Measurements from ENCODE around the gene ADIPOQ. TPM values are rescaled to one million over a fixed set of nuclear protein-coding genes. Genes with fewer than 3 reads are reported as not detected.
"Not testable (repeated sequence)": the region's sequence is repeated elsewhere in the genome, so short reads cannot be mapped to it uniquely, and the experiment has no call there.

The ADIPOQ gene
- polyA plus RNA-seq, 1 of the 3 experiments (the other 2 are of a cell fraction) = not detected

DNA sequence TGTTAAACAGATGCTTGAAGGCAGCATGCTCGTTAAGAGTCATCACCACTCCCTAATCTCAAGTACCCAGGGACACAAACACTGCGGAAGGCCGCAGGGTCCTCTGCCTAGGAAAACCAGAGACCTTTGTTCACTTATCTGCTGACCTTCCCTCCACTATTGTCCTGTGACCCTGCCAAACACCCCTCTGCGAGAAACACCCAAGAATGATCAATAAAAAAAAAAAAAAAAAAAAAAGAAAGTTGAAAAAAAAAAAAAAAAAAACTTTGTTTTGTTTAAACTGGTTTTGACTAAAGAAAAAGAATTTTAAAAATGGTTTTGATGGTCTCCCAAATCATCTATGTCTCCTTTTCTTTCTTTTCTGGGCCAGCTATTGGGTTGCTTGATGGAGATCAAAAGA is 32.3 kb downstream of the ADIPOQ start:
- H3K27me3 ChIP-seq (ENCODE audit: insufficient read depth); H3K9ac ChIP-seq; H3K9me2 ChIP-seq; DNase-seq; H3K4me2 ChIP-seq; H3K4me3 ChIP-seq (ENCODE audit: low read depth in 2 of 2, low read length in 1 of 2); H4K20me1 ChIP-seq (ENCODE audit: insufficient read depth); H3K36me3 ChIP-seq (replicated peaks in 1 of 2; ENCODE audit: control insufficient read depth in 1 of 2, insufficient read depth in 2 of 2, low read length in 1 of 2); H3K9me3 ChIP-seq; CTCF ChIA-PET; H3K79me2 ChIP-seq (ENCODE audit: insufficient read depth); POLR2A ChIA-PET; H3F3A ChIP-seq (replicated peaks; ENCODE audit: insufficient read depth); H3K27ac ChIP-seq (ENCODE audit: low read depth in 2 of 2, low read length in 1 of 2); H3K4me1 ChIP-seq (ENCODE audit: control insufficient read depth in 1 of 2, insufficient read depth in 2 of 2, low read depth in 1 of 2, low read length in 1 of 2); H2AFZ ChIP-seq (ENCODE audit: low read depth): not testable (repeated sequence)
- WGBS (ENCODE audit: low lambda C conversion rate) = 66% methylated on average over 3 of the region's 4 CpGs

- no peak for DNase-seq
- Histone ChIP-seq H2AFZ (ENCODE audit: low read depth) (no peak overlapping the region), H3K4me3 (ENCODE audit: low read depth in 2 of 2, low read length in 1 of 2) (no peak overlapping the region), H4K20me1 (ENCODE audit: insufficient read depth) (no peaks in the 10 kb centered on the region), H3K27me3 (ENCODE audit: insufficient read depth) (no peaks in the 10 kb centered on the region), H3K4me2 (no peak overlapping the region), H3K9me3 (peaks cover 4% of the 10 kb centered on the region), H3K9ac (no peak overlapping the region), H3K27ac (ENCODE audit: low read depth in 2 of 2, low read length in 1 of 2) (no peak overlapping the region), H3K36me3 (replicated peaks in 1 of 2; ENCODE audit: control insufficient read depth in 1 of 2, insufficient read depth in 2 of 2, low read length in 1 of 2) (no peaks in the 10 kb centered on the region), H3K9me2 (no peaks in the 10 kb centered on the region), H3K79me2 (ENCODE audit: insufficient read depth) (no peaks in the 10 kb centered on the region), H3K4me1 (ENCODE audit: control insufficient read depth in 1 of 2, insufficient read depth in 2 of 2, low read depth in 1 of 2, low read length in 1 of 2) (no peaks in the 10 kb centered on the region), H3F3A (replicated peaks; ENCODE audit: insufficient read depth) (no peaks in the 10 kb centered on the region)
- WGBS (ENCODE audit: low lambda C conversion rate) = 0% methylated on average over 1 of the region's 1 CpG
- TF ChIP-seq RAD21 (IDR thresholded peaks at IDR 0.05; ENCODE audit: low read length) (no peak), TCF12 (IDR thresholded peaks at IDR 0.05) (no peak), ELF1 (IDR thresholded peaks at IDR 0.05) (no peak), RXRA (IDR thresholded peaks at IDR 0.05; ENCODE audit: borderline replicate concordance, low read depth) (no peak), FOXM1 (IDR thresholded peaks at IDR 0.05; ENCODE audit: low read depth) (no peak), CTCF (IDR thresholded peaks at IDR 0.05) (no peak), RFX5 (IDR thresholded peaks at IDR 0.05; ENCODE audit: low read length) (no peak), ZBTB33 (IDR thresholded peaks at IDR 0.05; ENCODE audit: borderline replicate concordance, low read depth) (no peak), YY1 (IDR thresholded peaks at IDR 0.05; ENCODE audit: low read depth) (no peak), CHD2 (IDR thresholded peaks at IDR 0.05; ENCODE audit: low read length, partially characterized antibody) (no peak), RCOR1 (IDR thresholded peaks at IDR 0.05; ENCODE audit: low read length) (no peak), USF2 (IDR thresholded peaks at IDR 0.05; ENCODE audit: borderline replicate concordance, low read depth, low read length) (no peak), POLR2AphosphoS5 (IDR thresholded peaks at IDR 0.05; ENCODE audit: low read depth, low read length) (no peak), MAX (IDR thresholded peaks at IDR 0.05; ENCODE audit: low read depth) (no peak), NFIC (IDR thresholded peaks at IDR 0.05; ENCODE audit: borderline replicate concordance) (no peak), SIN3A (IDR thresholded peaks at IDR 0.05; ENCODE audit: borderline replicate concordance, low read depth, low read length) (no peak), FOSL2 (IDR thresholded peaks at IDR 0.05; ENCODE audit: borderline replicate concordance, low read depth) (no peak)
- TF ChIP-seq, protein P1, sequence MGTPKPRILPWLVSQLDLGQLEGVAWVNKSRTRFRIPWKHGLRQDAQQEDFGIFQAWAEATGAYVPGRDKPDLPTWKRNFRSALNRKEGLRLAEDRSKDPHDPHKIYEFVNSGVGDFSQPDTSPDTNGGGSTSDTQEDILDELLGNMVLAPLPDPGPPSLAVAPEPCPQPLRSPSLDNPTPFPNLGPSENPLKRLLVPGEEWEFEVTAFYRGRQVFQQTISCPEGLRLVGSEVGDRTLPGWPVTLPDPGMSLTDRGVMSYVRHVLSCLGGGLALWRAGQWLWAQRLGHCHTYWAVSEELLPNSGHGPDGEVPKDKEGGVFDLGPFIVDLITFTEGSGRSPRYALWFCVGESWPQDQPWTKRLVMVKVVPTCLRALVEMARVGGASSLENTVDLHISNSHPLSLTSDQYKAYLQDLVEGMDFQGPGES (IDR thresholded peaks at IDR 0.05; ENCODE audit: low read depth, low read length) = no peak
- TF ChIP-seq, protein P2, sequence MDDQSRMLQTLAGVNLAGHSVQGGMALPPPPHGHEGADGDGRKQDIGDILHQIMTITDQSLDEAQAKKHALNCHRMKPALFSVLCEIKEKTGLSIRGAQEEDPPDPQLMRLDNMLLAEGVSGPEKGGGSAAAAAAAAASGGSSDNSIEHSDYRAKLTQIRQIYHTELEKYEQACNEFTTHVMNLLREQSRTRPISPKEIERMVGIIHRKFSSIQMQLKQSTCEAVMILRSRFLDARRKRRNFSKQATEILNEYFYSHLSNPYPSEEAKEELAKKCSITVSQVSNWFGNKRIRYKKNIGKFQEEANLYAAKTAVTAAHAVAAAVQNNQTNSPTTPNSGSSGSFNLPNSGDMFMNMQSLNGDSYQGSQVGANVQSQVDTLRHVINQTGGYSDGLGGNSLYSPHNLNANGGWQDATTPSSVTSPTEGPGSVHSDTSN (IDR thresholded peaks at IDR 0.05) = no peak
- TF ChIP-seq, protein P3, sequence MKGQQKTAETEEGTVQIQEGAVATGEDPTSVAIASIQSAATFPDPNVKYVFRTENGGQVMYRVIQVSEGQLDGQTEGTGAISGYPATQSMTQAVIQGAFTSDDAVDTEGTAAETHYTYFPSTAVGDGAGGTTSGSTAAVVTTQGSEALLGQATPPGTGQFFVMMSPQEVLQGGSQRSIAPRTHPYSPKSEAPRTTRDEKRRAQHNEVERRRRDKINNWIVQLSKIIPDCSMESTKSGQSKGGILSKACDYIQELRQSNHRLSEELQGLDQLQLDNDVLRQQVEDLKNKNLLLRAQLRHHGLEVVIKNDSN (IDR thresholded peaks at IDR 0.05; ENCODE audit: borderline replicate concordance, low read depth) = no peak
- ChIA-PET CTCF (interaction anchor here (0.9 kb wide), 1 partner anchor 15 kb away, joined by 3 read pairs; no protein-coding TSS in a partner anchor), POLR2A (no interaction called here)
Observed at GRCh38 chr3:186875708-186876107, 33.2 kb downstream of the ADIPOQ start.
